Erythroblast (primary cell): ENCODE measurements around the gene CD58.

ENCODE experiments used
- GATA1 ChIP-seq: IDR thresholded peaks from 2 replicates; pipeline ENCODE4 v1.6.1; 2011; ENCODE audit warnings: low read depth, mild to moderate bottlenecking, control low read depth, low read length, moderate library complexity
- POLR2A ChIP-seq: IDR thresholded peaks from 2 replicates; pipeline ENCODE4 v1.6.1; 2011; ENCODE audit warnings: mild to moderate bottlenecking, low read length

DNA sequence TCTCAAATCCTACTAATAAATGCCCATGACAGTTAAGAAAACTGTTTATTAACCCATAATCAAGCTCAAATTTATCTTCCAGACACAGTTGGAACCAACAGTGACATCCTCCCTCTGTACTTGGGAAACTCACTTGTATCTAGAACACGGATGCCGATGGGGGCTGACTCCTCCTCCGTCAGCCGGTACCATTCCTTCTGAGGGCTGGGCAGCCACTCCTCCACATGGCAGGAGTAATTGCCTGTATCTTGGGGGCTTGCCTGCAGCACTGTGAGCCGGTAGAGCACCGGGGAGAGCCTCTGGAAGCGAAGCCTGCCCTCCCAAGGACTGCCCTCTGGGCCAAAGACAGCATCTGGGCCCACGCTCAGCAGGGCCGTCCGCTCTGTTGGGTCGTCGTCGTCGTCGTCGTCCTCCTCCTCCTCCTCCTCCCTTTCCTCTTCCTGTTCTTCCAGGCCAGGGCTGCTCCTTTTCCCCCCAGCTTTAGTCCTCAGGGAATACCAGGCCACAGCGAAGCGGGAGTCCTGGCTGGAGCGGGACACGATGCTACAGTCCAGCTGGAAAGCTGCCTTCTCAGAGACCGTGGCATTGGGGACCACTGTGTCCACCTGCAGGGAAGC lies 8.5 kb upstream of the CD58 start:
- TF ChIP-seq POLR2A = no peak
- TF ChIP-seq GATA1 = no peak
